Mucosa of gallbladder (tissue), 1 donor: ENCODE measurements around the gene CLMN. TPM values are rescaled to one million over a fixed set of nuclear protein-coding genes. Genes with fewer than 3 reads are reported as not detected.
A peak's percentile ranks its signal among the peaks of the same experiment; 100 is the strongest.

Source experiments
- DNase-seq: peaks from one replicate; pipeline ENCODE4 v3.0.0-alpha.2; 2020; ENCODE audit warnings: low spot score
- total RNA-seq: library from RNA; stranded (reverse); gene quantifications from one replicate; pipeline ENCODE4 v1.2.1, GENCODE V29; 2021
- donor health status: DM: no; HTN: no; CAD: no.

Gene CLMN
- total RNA-seq, 1 donor from 2014 or later = 63.5 TPM

DNA sequence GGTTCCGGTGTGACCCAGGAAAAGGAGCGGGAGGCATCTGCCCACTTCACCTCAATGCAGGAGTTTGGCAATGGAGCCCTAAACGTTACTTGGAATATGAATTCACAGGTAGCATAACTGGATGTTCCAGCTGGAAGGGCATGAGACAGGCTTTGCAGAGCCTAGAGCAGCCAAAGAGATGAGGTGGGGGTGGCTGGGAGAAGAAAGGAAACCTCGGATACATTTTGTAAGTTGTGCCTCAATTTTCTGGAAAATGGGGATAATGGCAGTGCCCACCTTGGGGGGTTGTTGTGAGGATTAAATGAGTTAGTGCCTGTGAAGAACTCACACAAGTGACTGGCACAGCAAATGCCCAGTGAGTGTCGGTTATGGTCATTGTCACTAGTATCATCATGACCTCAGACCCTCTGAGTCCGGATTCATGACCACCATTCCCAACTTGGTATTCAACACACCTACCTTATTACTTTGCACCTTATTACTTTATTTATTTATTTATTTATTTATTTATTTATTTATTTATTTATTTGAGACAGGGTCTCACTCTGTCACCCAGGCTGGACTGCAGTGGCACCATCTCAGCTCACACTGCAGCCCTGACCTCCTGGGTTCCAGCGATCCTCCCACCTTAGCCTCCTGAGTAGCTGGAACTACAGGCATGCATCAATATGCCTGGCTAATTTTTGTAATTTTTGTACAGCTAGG is 56.0 kb downstream of the CLMN start:
- no peak for DNase-seq

DNA sequence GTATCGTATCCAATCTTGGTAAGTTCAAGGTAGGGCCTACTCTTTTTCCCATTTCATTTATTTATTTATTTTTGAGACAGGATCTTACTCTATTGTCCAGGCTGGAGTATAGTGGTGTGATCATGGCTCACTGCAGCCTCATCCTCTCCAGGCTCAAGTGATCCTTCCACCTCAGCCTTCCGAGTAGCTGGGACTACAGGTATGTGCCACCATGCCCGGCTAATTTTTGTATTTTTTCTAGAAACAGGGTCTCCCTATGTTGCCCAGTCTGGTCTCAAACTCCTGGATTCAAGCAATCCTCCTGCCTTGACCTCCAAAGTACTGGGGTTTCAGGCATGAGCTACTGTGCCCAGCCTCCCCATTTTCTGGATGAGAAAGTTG is 57.2 kb downstream of the CLMN start:
- no peak for DNase-seq

GRCh38 chr14:95261616-95262510 is 57.8 kb downstream of the CLMN start:
- no peak for DNase-seq

DNA sequence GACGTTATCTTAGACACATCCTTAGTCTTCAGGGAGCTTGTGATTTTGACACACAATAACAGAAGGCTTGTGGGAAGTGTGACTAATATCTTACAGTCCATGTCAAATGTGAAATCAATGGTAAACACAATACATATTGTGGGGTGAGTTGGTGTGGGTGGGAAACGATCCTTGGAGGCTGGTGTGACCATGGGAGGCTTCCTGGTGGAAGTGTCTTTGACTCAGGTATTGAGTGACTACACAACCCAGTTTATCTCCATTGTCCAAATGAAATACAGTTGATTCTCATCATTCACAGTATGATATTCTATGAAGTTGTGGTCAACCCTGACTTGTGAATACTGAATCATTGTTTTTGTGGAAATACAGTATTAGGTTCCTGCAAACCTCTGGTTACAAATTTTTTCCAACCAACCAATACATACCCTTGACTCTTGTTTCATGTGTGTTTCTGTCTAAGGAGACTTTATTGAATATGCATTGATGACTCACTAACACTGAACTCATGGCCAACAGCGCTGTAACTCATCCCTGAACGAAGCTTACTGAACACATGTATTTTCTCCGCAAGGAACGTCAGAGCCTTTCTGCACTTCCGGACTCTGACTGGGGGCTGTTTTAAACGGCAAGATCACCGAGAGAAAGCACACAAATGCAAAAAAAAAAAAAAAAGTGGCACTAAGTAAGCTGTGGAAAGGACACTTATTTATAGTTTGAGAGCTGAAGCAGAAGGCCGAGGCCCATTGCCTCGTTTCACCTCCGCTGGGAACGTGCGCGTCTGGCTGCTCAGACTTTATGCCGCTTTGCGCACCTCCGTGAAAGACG is 59.0 kb downstream of the CLMN start:
- DNase-seq = no peak

- DNase-seq = no peak
Measured at GRCh38 chr14:95258754-95259593, 60.7 kb downstream of the CLMN start.

- no peak for DNase-seq
Measured at GRCh38 chr14:95258156-95258555, 61.6 kb downstream of the CLMN start.

DNA sequence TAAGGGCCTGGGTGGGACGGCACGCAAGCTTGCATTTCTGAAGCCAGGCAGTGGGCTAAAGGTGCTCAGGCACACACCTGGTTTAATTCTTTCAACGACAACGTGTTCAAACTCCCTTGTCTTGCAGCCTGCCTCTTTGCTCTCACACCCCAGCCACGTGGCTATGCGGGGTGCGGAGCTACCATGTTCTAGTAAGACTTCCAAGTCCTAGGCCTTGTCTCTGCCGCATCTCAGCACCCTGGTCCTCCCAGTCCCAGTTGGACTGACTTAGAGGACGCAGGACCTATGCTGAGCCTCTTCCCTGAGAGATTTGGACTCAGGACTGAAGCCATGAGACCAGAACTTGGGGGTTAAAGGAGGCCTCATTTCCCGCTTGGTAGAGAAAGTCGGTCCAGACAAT is 62.2 kb downstream of the CLMN start:
- DNase-seq = no peak

DNA sequence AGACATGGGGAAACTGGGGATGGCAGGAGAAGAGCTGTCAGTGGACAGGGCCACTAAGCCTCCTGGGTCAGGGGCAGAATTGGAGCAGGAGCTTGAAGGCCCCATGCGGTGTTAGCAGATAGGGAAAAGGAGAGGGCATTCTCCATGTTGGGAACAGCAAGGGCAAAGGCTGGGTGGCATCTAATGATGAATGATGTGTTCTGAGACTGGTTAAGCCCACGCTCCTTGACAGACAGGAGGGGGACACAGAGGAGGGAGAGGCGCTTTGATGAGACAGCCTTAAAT is 63.0 kb downstream of the CLMN start:
- no peak for DNase-seq

DNA sequence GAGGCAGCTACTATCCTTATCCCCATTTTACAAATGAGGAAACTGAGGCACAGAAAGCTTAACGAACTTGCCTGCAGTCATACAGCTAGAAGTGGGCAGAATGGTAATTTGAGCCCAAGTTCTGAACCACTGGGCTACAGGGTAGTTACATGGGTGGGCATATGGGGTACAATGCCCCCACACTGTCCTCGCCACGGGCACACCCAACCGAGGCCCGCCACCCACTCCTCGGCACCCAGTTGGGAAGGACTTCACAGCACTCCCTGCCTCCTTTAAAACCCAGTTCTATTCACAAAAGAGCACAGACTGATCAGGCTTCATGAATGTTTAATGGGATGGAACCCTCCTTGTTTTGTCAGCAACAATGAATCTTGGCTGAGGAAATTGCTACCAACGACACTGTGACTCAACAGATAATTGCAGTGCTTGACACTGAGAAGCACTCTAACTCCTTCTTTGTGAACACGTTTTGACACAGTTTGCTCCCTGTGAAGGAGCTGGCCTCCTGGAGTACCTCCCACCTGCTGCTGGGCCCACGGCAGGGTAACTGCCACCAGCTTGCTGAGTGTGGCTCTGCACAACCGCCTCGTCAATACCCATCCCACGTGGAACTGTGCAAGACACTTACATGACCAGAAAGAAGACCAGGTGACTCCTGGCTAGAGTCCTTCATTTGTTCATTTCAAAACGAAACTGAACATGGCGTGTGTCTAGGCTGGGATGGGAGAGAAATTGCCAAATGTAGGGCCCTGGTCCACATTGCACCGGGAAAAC is 63.5 kb downstream of the CLMN start:
- no peak for DNase-seq

GRCh38 chr14:95255487-95255886 is 64.2 kb downstream of the CLMN start:
- DNase-seq = peak; percentile 84

DNA sequence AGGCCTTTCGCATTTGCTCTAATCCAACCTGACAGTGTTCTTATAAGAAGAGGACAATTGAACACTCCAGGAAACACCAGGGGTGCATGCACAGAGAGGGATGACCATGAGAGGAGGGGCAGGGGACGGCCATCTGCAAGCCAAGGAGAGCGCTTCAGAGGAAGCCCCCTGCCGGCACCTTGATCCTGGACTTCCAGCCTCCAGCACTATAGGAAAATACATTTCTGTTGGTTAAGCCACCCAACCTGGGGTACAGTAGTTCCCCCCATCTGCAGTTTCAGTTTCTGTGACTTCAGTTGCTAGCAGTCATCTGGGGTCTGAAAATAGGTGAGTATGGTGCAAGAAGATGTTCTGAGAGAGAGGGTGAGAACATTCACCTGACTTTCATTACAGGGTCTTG is 64.7 kb downstream of the CLMN start:
- DNase-seq = no peak

GRCh38 chr14:95254288-95254687 is 65.4 kb downstream of the CLMN start:
- no peak for DNase-seq

- no peak for DNase-seq
Measured at GRCh38 chr14:95253039-95253630, 66.6 kb downstream of the CLMN start.

DNA sequence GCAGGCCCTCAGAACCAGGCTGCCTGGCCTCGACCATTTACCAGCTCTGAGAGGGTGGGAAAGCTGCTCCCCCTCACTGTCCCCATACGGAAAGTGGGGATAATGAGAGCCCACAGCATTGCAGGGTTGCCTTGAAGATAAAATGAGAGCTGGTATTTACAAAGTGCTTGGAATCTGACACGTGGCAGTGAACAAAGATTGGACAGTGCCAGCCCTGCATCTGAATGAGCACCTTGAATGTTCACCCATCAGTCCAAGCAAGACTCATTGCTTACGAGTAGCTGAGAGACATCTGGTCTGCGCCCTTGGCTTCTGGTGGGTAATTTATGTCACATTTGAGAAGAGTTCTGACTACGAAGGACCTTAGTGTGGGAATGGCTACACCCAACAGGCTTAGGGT is 67.5 kb downstream of the CLMN start:
- no peak for DNase-seq

GRCh38 chr14:95250936-95251335 is 68.8 kb downstream of the CLMN start:
- DNase-seq = no peak

GRCh38 chr14:95250140-95250769 is 69.5 kb downstream of the CLMN start:
- DNase-seq = no peak

- DNase-seq = no peak
Measured at GRCh38 chr14:95248432-95248831, 71.3 kb downstream of the CLMN start.

GRCh38 chr14:95246870-95247269 is 72.8 kb downstream of the CLMN start:
- DNase-seq = no peak

GRCh38 chr14:95245334-95245733 is 74.4 kb downstream of the CLMN start:
- no peak for DNase-seq

DNA sequence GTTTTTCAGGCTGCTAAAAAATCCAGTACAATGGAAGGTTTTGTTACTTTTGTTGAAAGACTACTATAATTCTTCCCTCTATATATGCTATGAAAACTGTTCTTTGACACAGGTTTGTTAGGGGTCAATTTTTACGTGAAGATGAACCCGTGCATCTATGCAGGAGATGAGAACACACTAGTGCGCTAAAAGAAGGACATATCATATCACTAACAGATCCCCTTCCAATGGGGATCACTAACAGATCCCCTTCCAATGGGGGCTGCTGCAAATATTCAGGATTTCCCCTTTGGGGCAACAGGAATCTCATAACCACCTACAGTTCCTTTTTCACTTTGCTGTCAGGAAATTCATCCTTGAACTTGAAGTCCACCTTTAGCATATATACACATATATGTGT is 75.1 kb downstream of the CLMN start:
- no peak for DNase-seq
